Lower lobe of right lung (tissue), 2 donors: ENCODE results near the gene PTN. TPM values are rescaled to one million over a fixed set of nuclear protein-coding genes. Genes with fewer than 3 reads are reported as not detected.
"Not testable (repeated sequence)": the region's sequence is repeated elsewhere in the genome, so short reads cannot be mapped to it uniquely, and the experiment has no call there.

ENCODE experiments used
- ATAC-seq, 2 donors: fragments of 200-7000 bp; cut with Tn5 transposase; one replicate each; pipeline ENCODE4 v1.9.1; 2020 to 2022; ENCODE audit warnings: mild to moderate bottlenecking in 2 of 2, moderate library complexity in 2 of 2
- DNase-seq: peaks from one replicate; pipeline ENCODE4 v3.0.0-alpha.2; 2020
- H3K27ac ChIP-seq: fragments of 200-600 bp; one replicate; pipeline ENCODE4 v1.8.0; 2022
- H3K27me3 ChIP-seq: fragments of 200-600 bp; one replicate; pipeline ENCODE4 v1.8.0; 2022; ENCODE audit warnings: low read depth
- H3K36me3 ChIP-seq: fragments of 200-600 bp; one replicate; pipeline ENCODE4 v1.8.0; 2022; ENCODE audit warnings: mild to moderate bottlenecking
- H3K4me1 ChIP-seq: fragments of 200-600 bp; one replicate; pipeline ENCODE4 v1.8.0; 2022
- H3K4me3 ChIP-seq: fragments of 200-600 bp; one replicate; pipeline ENCODE4 v1.8.0; 2022; ENCODE audit warnings: mild to moderate bottlenecking
- H3K9me3 ChIP-seq: fragments of 200-600 bp; one replicate; pipeline ENCODE4 v1.8.0; 2022
- intact Hi-C: fragments of 100-400 bp; cut with DNase I; formaldehyde crosslinking; loops from one replicate; pipeline ENCODE4 v1.11.0; 2022
- total RNA-seq: library from RNA; stranded (reverse); fragmentation: NEBNext Ultra II Directional; extraction: Animal tissue kit (Norgen Biotek cat#: 25700); gene quantifications from one replicate; pipeline ENCODE4 v1.2.1, GENCODE V29; 2021
- TF ChIP-seq, protein P1 (sequence below): fragments of 200-600 bp; IDR thresholded peaks from one replicate; pipeline ENCODE4 v1.8.0; 2022; ENCODE audit warnings: antibody characterized with exemption, mild to moderate bottlenecking
- donor health status: DM: no; HTN: yes; CAD: no; lungs with severe emphysema.

Gene PTN
- total RNA-seq, 1 donor from 2014 or later = 6.3 TPM

DNA sequence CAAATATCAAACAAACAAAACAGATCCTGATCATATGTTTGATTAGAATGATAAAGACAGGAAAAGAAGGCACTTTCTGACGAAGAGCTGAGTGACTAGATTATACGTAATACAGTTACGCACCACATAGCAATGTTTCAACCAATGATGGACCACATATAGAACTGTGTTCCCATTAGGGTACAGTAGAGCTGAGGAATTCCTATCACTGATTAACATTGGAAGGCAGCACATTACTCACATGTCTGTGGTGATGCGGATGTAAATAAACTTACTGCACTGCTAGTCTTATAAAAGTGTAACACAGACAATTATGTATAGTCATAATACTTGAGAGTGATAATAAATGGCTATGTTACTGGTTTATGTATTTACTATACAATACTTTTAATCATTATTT lies 98.3 kb downstream of the PTN start:
- no peak overlapping the region for H3K27ac ChIP-seq
- H3K9me3 ChIP-seq = no peaks in the 10 kb centered on the region
- no peaks in the 10 kb centered on the region for H3K27me3 ChIP-seq
- no peaks in the 10 kb centered on the region for H3K4me1 ChIP-seq
- TF ChIP-seq, protein P1, sequence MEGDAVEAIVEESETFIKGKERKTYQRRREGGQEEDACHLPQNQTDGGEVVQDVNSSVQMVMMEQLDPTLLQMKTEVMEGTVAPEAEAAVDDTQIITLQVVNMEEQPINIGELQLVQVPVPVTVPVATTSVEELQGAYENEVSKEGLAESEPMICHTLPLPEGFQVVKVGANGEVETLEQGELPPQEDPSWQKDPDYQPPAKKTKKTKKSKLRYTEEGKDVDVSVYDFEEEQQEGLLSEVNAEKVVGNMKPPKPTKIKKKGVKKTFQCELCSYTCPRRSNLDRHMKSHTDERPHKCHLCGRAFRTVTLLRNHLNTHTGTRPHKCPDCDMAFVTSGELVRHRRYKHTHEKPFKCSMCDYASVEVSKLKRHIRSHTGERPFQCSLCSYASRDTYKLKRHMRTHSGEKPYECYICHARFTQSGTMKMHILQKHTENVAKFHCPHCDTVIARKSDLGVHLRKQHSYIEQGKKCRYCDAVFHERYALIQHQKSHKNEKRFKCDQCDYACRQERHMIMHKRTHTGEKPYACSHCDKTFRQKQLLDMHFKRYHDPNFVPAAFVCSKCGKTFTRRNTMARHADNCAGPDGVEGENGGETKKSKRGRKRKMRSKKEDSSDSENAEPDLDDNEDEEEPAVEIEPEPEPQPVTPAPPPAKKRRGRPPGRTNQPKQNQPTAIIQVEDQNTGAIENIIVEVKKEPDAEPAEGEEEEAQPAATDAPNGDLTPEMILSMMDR = no peak
- no peak for ATAC-seq
- H3K4me3 ChIP-seq = no peak overlapping the region
- no peak for DNase-seq
- H3K36me3 ChIP-seq = no peaks in the 10 kb centered on the region
- intact Hi-C loops = no loop called here

DNA sequence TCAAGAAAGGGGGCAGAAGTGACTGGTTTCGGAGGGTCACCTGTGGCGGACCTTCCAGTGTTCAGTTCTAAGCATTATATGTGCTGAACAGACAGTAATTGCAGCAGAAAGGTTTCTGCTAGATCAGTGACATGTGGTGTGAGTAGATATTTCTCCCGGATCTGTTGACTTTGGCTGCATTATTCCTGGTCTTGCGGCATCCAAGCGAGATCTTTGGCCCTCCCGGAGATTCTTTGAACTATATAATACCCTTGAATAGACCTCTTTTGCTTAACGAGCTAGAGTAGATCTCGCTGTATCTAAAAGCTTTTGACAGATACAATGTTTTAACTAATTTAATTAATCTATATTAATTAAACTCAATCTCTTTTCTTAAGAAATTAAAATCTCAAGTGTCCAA lies 99.8 kb downstream of the PTN start:
- H3K4me3 ChIP-seq = no peak overlapping the region
- no peak overlapping the region for H3K27ac ChIP-seq
- intact Hi-C loops = no loop called here
- H3K36me3 ChIP-seq = no peaks in the 10 kb centered on the region
- no peaks in the 10 kb centered on the region for H3K27me3 ChIP-seq
- no peaks in the 10 kb centered on the region for H3K4me1 ChIP-seq
- ATAC-seq (no peak), DNase-seq (no peak)
- H3K9me3 ChIP-seq = no peaks in the 10 kb centered on the region
- TF ChIP-seq, protein P1 = no peak

DNA sequence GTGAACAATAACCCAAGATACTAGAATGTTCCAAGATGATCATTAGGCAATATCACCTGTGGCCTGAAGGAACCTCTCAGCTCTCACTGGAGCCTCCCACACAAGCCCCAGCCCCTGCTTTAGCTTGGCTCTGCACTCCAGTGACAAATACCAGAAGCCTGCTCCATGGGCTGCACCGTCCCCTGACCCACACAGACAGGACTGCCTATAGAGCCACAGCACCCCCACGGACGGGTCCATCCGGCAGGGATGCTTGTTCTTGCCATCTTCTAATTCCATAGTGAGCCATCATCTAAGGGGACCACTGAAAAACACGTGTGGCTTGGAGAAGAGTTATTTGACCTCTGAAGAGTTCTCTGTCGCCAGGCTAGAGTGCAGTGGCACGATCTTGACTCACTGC lies 100.9 kb downstream of the PTN start:
- H3K4me3 ChIP-seq = no peak overlapping the region

DNA sequence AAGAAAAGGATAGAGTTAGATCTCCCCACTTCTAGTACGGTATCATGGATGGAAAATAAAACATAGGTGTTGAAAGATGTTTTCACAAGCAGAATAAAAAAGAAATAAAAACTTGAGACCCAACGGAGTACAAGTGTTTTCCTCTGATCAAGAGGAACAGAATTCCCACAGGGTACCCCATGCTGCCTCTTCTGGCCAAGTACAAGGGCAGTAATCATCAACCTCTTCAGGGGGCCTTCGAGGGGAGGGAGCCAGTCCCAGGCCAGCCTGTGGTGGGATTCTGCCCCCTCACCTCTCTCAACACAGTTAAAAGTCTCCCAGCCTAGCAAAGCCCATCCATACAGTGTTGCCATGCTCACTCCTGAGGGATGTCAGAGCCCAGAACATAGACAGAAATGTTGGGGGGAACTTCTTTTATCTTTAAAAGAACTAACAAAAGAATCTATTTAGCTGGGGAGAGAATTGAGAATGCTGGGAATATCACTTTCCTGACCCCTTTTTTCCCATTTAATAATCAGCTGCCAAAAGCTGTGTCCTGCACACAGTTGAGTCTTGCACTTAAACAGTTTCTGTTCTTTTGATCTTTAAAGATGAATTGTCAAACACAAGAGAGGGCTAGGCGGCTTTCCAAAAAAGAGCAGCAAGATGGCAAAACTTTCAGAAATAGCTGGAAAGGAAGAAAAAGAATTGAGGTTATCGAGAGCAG lies 101.7 kb downstream of the PTN start:
- no peak overlapping the region for H3K27ac ChIP-seq
- no peaks in the 10 kb centered on the region for H3K27me3 ChIP-seq
- intact Hi-C loops = no loop called here
- no peak for ATAC-seq
- TF ChIP-seq, protein P1 = no peak
- no peaks in the 10 kb centered on the region for H3K36me3 ChIP-seq
- no peak for DNase-seq
- no peaks in the 10 kb centered on the region for H3K9me3 ChIP-seq
- no peak overlapping the region for H3K4me3 ChIP-seq
- no peaks in the 10 kb centered on the region for H3K4me1 ChIP-seq

More for the DNA sequence above, 100.9 kb downstream of the PTN start:
- Histone ChIP-seq H3K27me3 (no peaks in the 10 kb centered on the region), H3K9me3 (no peaks in the 10 kb centered on the region), H3K4me1 (no peaks in the 10 kb centered on the region), H3K27ac (no peak overlapping the region), H3K36me3 (no peaks in the 10 kb centered on the region)
- intact Hi-C loops = no loop called here
- TF ChIP-seq, protein P1 = no peak
- no peak for ATAC-seq
- DNase-seq = no peak

DNA sequence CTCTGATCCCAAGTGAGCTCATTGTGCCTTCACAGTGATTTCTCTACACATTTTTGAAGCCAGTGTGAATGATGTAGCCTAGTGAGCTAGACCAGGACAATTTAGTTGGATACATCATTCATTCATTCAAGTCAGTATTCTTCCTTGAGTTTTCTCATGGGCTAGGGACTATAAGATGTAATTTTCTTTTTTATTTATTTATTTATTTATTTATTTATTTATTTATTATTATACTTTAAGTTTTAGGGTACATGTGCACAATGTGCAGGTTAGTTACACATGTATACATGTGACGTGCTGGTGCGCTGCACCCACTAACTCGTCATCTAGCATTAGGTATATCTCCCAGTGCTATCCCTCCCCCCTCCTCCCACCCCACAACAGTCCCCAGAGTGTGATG lies 104.3 kb downstream of the PTN start:
- H3K9me3 ChIP-seq, H3K27ac ChIP-seq, H3K4me1 ChIP-seq, intact Hi-C loops, ATAC-seq, H3K27me3 ChIP-seq, DNase-seq, H3K4me3 ChIP-seq, H3K36me3 ChIP-seq: not testable (repeated sequence)

DNA sequence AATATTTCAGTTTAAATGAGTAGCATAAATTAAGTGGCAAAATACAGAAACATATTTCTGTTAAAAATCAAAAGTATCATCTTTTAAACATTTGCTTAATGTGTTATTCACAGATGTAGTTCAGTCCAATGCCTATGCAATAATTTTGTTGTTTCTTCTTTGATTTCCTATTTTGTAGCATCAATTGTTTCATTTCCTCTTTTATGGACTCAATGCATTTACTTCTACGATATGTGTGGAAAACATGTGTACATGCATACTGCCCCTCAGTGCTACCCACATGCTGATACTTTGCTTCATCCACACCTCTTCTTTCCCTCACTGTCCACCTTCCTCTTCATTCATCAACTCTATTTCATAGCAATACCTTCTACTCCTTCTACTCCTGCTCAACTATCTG lies 108.1 kb downstream of the PTN start:
- ATAC-seq (no peak), DNase-seq (no peak)
- no peak overlapping the region for H3K4me3 ChIP-seq
- intact Hi-C loops = no loop called here
- H3K27me3 ChIP-seq = no peaks in the 10 kb centered on the region
- H3K36me3 ChIP-seq = no peaks in the 10 kb centered on the region
- no peaks in the 10 kb centered on the region for H3K4me1 ChIP-seq
- TF ChIP-seq, protein P1 = no peak
- no peak overlapping the region for H3K27ac ChIP-seq
- no peaks in the 10 kb centered on the region for H3K9me3 ChIP-seq
